PC-9 (cell line): Measurements from ENCODE around the gene PHF20.

Experiments used
- CTCF ChIP-seq: fragments of 200-600 bp; sonication (generic); conservative IDR thresholded peaks from 2 replicates; pipeline ENCODE4 v1.6.1; 2017; ENCODE audit warnings: mixed run types, antibody characterized with exemption, mild to moderate bottlenecking, moderate library complexity
- EZH2 ChIP-seq: fragments of 200-600 bp; sonication (generic); IDR thresholded peaks from 2 replicates; pipeline ENCODE4 v1.8.0; 2017; ENCODE audit warnings: antibody characterized with exemption, low read depth

- TF ChIP-seq EZH2: no peak
- TF ChIP-seq CTCF: no peak
These were observed 73.7 kb downstream of the PHF20 start for GRCh38 chr20:35845561-35845960.
